GM19395 (cell line): Measurements from ENCODE around the gene NLRC3.
"Not testable (repeated sequence)": the region's sequence is repeated elsewhere in the genome, so short reads cannot be mapped to it uniquely, and the experiment has no call there.

Experiments
- ATAC-seq: cut with Tn5 transposase; IDR thresholded peaks from one replicate; pipeline ENCODE4 v1.9.1; 2021; ENCODE audit warnings: mild to moderate bottlenecking, moderate library complexity; ENCODE audit not compliant: unreplicated experiment

Gene NLRC3

GRCh38 chr16:3515897-3516296, 61.3 kb downstream of the NLRC3 start:
- ATAC-seq = no peak

- no peak for ATAC-seq
Observed at GRCh38 chr16:3514621-3515020, 62.6 kb downstream of the NLRC3 start.

GRCh38 chr16:3513892-3514583, 63.2 kb downstream of the NLRC3 start:
- no peak for ATAC-seq

- ATAC-seq = no peak
Observed at GRCh38 chr16:3511286-3512180, 65.7 kb downstream of the NLRC3 start.

GRCh38 chr16:3510416-3510815, 66.8 kb downstream of the NLRC3 start:
- no peak for ATAC-seq

GRCh38 chr16:3509470-3509928, 67.7 kb downstream of the NLRC3 start:
- no peak for ATAC-seq

- ATAC-seq = no peak
Observed at GRCh38 chr16:3508736-3509135, 68.5 kb downstream of the NLRC3 start.

- no peak for ATAC-seq
Observed at GRCh38 chr16:3503523-3503922, 73.7 kb downstream of the NLRC3 start.

GRCh38 chr16:3501783-3502400, 75.3 kb downstream of the NLRC3 start:
- ATAC-seq = no peak

GRCh38 chr16:3501412-3501761, 75.8 kb downstream of the NLRC3 start:
- not testable (repeated sequence) for ATAC-seq

GRCh38 chr16:3498988-3499387, 78.2 kb downstream of the NLRC3 start:
- no peak for ATAC-seq

GRCh38 chr16:3497771-3498170, 79.4 kb downstream of the NLRC3 start:
- ATAC-seq = no peak

GRCh38 chr16:3496386-3496785, 80.8 kb downstream of the NLRC3 start:
- ATAC-seq = no peak

- ATAC-seq = no peak
Observed at GRCh38 chr16:3495176-3495575, 82.0 kb downstream of the NLRC3 start, which contains the start of gene C16orf90. C16orf90 (minus strand) TSS chr16:3495489; CDS start chr16:3495421, 68 bp downstream.

GRCh38 chr16:3494386-3494973, 82.7 kb downstream of the NLRC3 start:
- ATAC-seq = no peak

- ATAC-seq = no peak
Observed at GRCh38 chr16:3492356-3492755, 84.8 kb downstream of the NLRC3 start.

GRCh38 chr16:3490911-3491629, 86.1 kb downstream of the NLRC3 start:
- ATAC-seq = no peak
